ENCODE measurements around the gene DTNA.

DTNA gene

DNA sequence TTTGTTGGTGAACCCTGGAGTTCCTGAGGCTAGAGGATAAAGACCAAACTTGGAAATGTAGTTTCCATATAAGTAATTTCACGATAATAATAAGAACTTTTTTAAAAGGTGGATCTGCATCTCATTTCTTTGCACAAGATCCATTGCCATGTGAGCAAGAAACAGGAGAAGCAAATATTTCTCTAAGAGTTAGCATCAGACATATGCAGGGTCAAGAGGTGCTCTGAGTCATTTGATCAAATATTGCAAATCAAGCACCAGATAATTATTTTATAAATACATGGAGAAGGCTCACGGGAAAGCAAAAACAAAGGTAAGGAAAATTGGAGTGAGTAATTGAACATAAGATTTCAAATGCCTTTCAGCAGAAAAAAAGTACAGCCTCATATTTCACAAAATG is 118.0 kb downstream of the DTNA start:
- DNase-seq, result no peak
- Histone ChIP-seq H3K27me3 (replicated peaks in 2 of 5; ENCODE audit: control insufficient read depth in 4 of 5, insufficient read depth in 5 of 5, low read length in 4 of 5) (no peaks in the 10 kb centered on the region), H3K9me3 (ENCODE audit: control extremely low read depth in 1 of 5, control insufficient read depth in 4 of 5, insufficient read depth in 2 of 5, low read depth in 1 of 5, low read length in 4 of 5) (no peaks in the 10 kb centered on the region), H3K36me3 (ENCODE audit: control insufficient read depth in 4 of 4, insufficient read depth in 4 of 4, low read length in 3 of 4) (no peaks in the 10 kb centered on the region), H3K4me1 (ENCODE audit: control extremely low read depth in 1 of 4, control insufficient read depth in 4 of 4, insufficient read depth in 4 of 4, low read length in 3 of 4) (peaks cover 0 to under 1% (median 0%) of the 10 kb centered on the region in 4 experiments), H3K27ac (ENCODE audit: insufficient read depth in 1 of 2, low read depth in 1 of 2, low read length in 2 of 2, poor library complexity in 1 of 2, severe bottlenecking in 2 of 2) (no peak overlapping the region), H3K4me3 (ENCODE audit: control insufficient read depth in 1 of 7, extremely low read depth in 1 of 7, insufficient read depth in 4 of 7, low read depth in 2 of 7, low read length in 6 of 7) (no peak overlapping the region)
- no CpG with 5 or more reads among the region's 2 CpGs for WGBS (ENCODE audit: insufficient coverage)
- ChIA-PET CTCF (no interaction called here), POLR2A (no interaction called here)

DNA sequence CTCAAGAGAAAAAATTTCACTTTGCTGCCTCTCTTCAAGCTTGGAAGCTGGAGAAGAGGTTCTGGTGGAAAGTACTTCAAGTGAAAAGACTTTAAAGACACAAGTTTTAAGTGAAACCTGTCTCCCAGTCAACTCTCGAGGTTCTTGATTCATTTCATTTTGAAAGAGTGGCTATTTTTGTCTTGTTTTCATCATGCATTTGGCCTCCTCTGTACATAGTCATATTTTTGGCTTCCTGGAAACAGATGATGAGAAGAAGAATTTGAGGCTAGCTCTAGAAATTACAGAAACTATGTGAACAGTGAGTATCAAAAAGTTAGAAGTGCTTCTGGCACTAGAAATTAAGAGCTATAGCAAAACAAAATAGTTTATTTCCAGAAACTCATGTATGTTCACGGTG is 124.8 kb downstream of the DTNA start:
- H3K9me3 ChIP-seq (ENCODE audit: control extremely low read depth in 1 of 5, control insufficient read depth in 4 of 5, insufficient read depth in 2 of 5, low read depth in 1 of 5, low read length in 4 of 5), result peaks cover 0 to 3% (median 0%) of the 10 kb centered on the region in 5 experiments
- no peak overlapping the region for H3K4me3 ChIP-seq (ENCODE audit: control insufficient read depth in 1 of 7, extremely low read depth in 1 of 7, insufficient read depth in 4 of 7, low read depth in 2 of 7, low read length in 6 of 7)
- CTCF ChIA-PET, result no interaction called here
- H3K27me3 ChIP-seq (replicated peaks in 2 of 5; ENCODE audit: control insufficient read depth in 4 of 5, insufficient read depth in 5 of 5, low read length in 4 of 5), result no peaks in the 10 kb centered on the region
- H3K27ac ChIP-seq (ENCODE audit: insufficient read depth in 1 of 2, low read depth in 1 of 2, low read length in 2 of 2, poor library complexity in 1 of 2, severe bottlenecking in 2 of 2), result no peak overlapping the region
- 67% methylated on average over 1 of the region's 2 CpGs for WGBS (ENCODE audit: insufficient coverage)
- peak in 1 of 3 donors; percentile 9 for DNase-seq
- H3K4me1 ChIP-seq (ENCODE audit: control extremely low read depth in 1 of 4, control insufficient read depth in 4 of 4, insufficient read depth in 4 of 4, low read length in 3 of 4), result peaks cover 0 to 4% (median 0%) of the 10 kb centered on the region in 4 experiments
- POLR2A ChIA-PET, result no interaction called here
- H3K36me3 ChIP-seq (ENCODE audit: control insufficient read depth in 4 of 4, insufficient read depth in 4 of 4, low read length in 3 of 4), result no peaks in the 10 kb centered on the region

DNA sequence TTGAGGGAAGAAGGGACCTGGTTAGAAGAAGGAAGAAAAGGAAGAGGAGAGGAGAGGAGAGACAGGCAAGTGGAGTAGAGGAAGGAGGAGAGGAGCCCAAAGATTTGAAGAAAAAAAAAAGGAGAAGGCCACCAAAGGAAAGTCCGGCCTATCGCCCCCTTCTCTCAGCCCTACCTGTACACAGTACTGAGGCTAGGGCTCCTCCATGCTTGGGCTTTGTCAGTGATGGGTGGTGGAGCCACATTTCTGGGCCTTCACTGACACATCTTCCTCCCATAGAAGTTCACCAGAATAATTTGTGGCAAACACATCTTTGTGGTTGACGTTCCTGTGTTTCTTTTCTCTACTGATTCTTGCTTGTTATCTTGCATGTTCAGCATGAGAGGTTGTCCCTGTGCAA is 125.4 kb downstream of the DTNA start:
- WGBS (ENCODE audit: insufficient coverage), result 92% methylated on average over 2 of the region's 3 CpGs
- no peaks in the 10 kb centered on the region for H3K27me3 ChIP-seq (replicated peaks in 2 of 5; ENCODE audit: control insufficient read depth in 4 of 5, insufficient read depth in 5 of 5, low read length in 4 of 5)
- H3K4me1 ChIP-seq (ENCODE audit: control extremely low read depth in 1 of 4, control insufficient read depth in 4 of 4, insufficient read depth in 4 of 4, low read length in 3 of 4), result peaks cover 0 to 4% (median 0%) of the 10 kb centered on the region in 4 experiments
- no peak for DNase-seq
- H3K9me3 ChIP-seq (ENCODE audit: control extremely low read depth in 1 of 5, control insufficient read depth in 4 of 5, insufficient read depth in 2 of 5, low read depth in 1 of 5, low read length in 4 of 5), result peaks cover 0 to 3% (median 0%) of the 10 kb centered on the region in 5 experiments
- H3K4me3 ChIP-seq (ENCODE audit: control insufficient read depth in 1 of 7, extremely low read depth in 1 of 7, insufficient read depth in 4 of 7, low read depth in 2 of 7, low read length in 6 of 7), result no peak overlapping the region
- ChIA-PET CTCF (no interaction called here), POLR2A (no interaction called here)
- H3K27ac ChIP-seq (ENCODE audit: insufficient read depth in 1 of 2, low read depth in 1 of 2, low read length in 2 of 2, poor library complexity in 1 of 2, severe bottlenecking in 2 of 2), result no peak overlapping the region
- H3K36me3 ChIP-seq (ENCODE audit: control insufficient read depth in 4 of 4, insufficient read depth in 4 of 4, low read length in 3 of 4), result no peaks in the 10 kb centered on the region

DNA sequence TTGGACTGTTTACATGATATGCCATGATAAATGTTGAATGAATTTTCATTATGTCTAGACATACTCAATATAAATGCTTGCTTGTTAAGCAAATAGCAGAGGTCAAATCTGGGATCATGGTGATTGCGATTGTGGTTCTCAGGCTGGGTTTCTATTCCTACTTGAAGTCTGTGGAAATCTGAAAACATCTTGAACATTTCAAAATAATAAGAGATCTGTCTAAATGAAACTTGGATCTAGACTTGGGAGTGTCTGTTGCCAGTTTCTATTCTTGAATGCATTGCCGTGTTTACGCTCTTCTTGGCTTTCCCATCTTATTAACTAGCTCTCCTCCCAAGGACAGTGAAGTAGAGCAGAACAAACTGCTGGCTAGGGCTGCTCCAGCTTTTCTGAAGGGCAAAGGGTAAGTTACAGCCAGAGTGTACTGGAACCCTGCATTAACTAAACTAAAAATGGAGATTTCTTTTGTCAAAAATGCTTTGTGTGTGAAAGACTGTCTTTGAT is 127.7 kb downstream of the DTNA start:
- Histone ChIP-seq H3K4me1 (ENCODE audit: control extremely low read depth in 1 of 4, control insufficient read depth in 4 of 4, insufficient read depth in 4 of 4, low read length in 3 of 4) (peaks cover 0 to 4% (median 0%) of the 10 kb centered on the region in 4 experiments), H3K27ac (ENCODE audit: insufficient read depth in 1 of 2, low read depth in 1 of 2, low read length in 2 of 2, poor library complexity in 1 of 2, severe bottlenecking in 2 of 2) (no peak overlapping the region), H3K36me3 (ENCODE audit: control insufficient read depth in 4 of 4, insufficient read depth in 4 of 4, low read length in 3 of 4) (no peaks in the 10 kb centered on the region), H3K9me3 (ENCODE audit: control extremely low read depth in 1 of 5, control insufficient read depth in 4 of 5, insufficient read depth in 2 of 5, low read depth in 1 of 5, low read length in 4 of 5) (peaks cover 0 to 3% (median 0%) of the 10 kb centered on the region in 5 experiments), H3K27me3 (replicated peaks in 2 of 5; ENCODE audit: control insufficient read depth in 4 of 5, insufficient read depth in 5 of 5, low read length in 4 of 5) (no peaks in the 10 kb centered on the region), H3K4me3 (ENCODE audit: control insufficient read depth in 1 of 7, extremely low read depth in 1 of 7, insufficient read depth in 4 of 7, low read depth in 2 of 7, low read length in 6 of 7) (no peak overlapping the region)
- ChIA-PET POLR2A (no interaction called here), CTCF (interaction anchor here (1.0 kb wide), 1 partner anchor 39 kb away, joined by 3 read pairs; no protein-coding TSS in a partner anchor)
- WGBS (ENCODE audit: insufficient coverage), result 96% methylated on average over 3 of the region's 3 CpGs
- DNase-seq, result no peak

DNA sequence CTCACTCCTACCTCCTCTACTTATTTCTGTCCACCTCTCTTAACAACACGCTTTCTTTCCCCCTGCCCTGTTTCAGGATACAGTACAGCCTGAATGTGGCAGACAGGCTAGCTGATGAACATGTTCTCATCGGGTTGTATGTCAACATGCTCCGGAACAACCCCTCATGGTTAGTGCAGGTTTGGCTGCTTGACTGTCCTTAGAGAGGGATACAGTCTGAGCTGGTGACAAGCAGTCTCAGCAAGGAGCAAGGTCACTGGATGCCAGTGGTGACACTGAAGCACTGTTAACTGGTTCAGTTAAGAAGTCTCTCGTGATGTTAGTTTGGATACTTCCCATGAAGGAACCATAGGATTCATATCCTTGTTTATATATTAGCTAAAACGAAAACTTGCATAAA is 128.6 kb downstream of the DTNA start:
- H3K27me3 ChIP-seq (replicated peaks in 2 of 5; ENCODE audit: control insufficient read depth in 4 of 5, insufficient read depth in 5 of 5, low read length in 4 of 5), result no peaks in the 10 kb centered on the region
- no peaks in the 10 kb centered on the region for H3K4me1 ChIP-seq (ENCODE audit: control extremely low read depth in 1 of 4, control insufficient read depth in 4 of 4, insufficient read depth in 4 of 4, low read length in 3 of 4)
- H3K9me3 ChIP-seq (ENCODE audit: control extremely low read depth in 1 of 5, control insufficient read depth in 4 of 5, insufficient read depth in 2 of 5, low read depth in 1 of 5, low read length in 4 of 5), result peaks cover 0 to 3% (median 0%) of the 10 kb centered on the region in 5 experiments
- no peak for DNase-seq
- CTCF ChIA-PET, result interaction anchor here (1.0 kb wide), 1 partner anchor 40 kb away, joined by 3 read pairs; no protein-coding TSS in a partner anchor
- WGBS (ENCODE audit: insufficient coverage), result 95% methylated on average over 4 of the region's 5 CpGs
- H3K4me3 ChIP-seq (ENCODE audit: control insufficient read depth in 1 of 7, extremely low read depth in 1 of 7, insufficient read depth in 4 of 7, low read depth in 2 of 7, low read length in 6 of 7), result no peak overlapping the region
- H3K27ac ChIP-seq (ENCODE audit: insufficient read depth in 1 of 2, low read depth in 1 of 2, low read length in 2 of 2, poor library complexity in 1 of 2, severe bottlenecking in 2 of 2), result no peak overlapping the region
- H3K36me3 ChIP-seq (ENCODE audit: control insufficient read depth in 4 of 4, insufficient read depth in 4 of 4, low read length in 3 of 4), result no peaks in the 10 kb centered on the region
- POLR2A ChIA-PET, result no interaction called here

DNA sequence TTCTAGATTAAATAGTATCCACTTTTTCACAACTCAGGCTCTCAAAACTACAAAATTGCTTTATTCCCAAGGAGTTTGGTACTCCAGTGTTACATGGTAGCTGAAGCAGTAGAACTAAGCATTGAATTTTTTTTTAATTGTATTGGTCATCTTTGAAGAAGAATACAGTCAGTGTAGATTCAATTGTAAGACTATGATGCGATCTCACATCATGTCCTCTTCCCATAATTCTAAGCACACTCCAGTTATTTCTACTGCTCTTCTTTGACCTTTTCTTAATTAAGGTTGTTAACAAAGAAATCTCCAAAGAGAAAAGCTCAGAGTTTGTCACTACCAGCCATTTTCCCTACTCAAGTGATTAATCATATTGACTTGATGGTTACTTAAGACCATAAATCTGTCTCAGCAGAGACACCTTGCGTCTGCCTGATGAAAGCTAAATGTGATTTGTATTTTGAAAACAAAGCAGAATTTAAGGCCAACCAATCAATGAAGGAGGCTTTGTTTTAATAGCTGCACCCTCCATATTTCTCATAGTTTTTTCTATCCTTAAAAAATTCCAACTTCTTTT is 130.2 kb downstream of the DTNA start:
- Histone ChIP-seq H3K36me3 (ENCODE audit: control insufficient read depth in 4 of 4, insufficient read depth in 4 of 4, low read length in 3 of 4) (no peaks in the 10 kb centered on the region), H3K27me3 (replicated peaks in 2 of 5; ENCODE audit: control insufficient read depth in 4 of 5, insufficient read depth in 5 of 5, low read length in 4 of 5) (no peaks in the 10 kb centered on the region), H3K4me1 (ENCODE audit: control extremely low read depth in 1 of 4, control insufficient read depth in 4 of 4, insufficient read depth in 4 of 4, low read length in 3 of 4) (peaks cover 0 to 8% (median 0%) of the 10 kb centered on the region in 4 experiments), H3K4me3 (ENCODE audit: control insufficient read depth in 1 of 7, extremely low read depth in 1 of 7, insufficient read depth in 4 of 7, low read depth in 2 of 7, low read length in 6 of 7) (no peak overlapping the region), H3K27ac (ENCODE audit: insufficient read depth in 1 of 2, low read depth in 1 of 2, low read length in 2 of 2, poor library complexity in 1 of 2, severe bottlenecking in 2 of 2) (no peak overlapping the region), H3K9me3 (ENCODE audit: control extremely low read depth in 1 of 5, control insufficient read depth in 4 of 5, insufficient read depth in 2 of 5, low read depth in 1 of 5, low read length in 4 of 5) (no peaks in the 10 kb centered on the region)
- DNase-seq, result no peak
- WGBS (ENCODE audit: insufficient coverage), result no CpG with 5 or more reads among the region's 2 CpGs
- ChIA-PET POLR2A (interaction anchor here (0.5 kb wide), 1 partner anchor 502 kb away, joined by 3 read pairs; no protein-coding TSS in a partner anchor), CTCF (interaction anchor here (1.1 to 2.1 kb wide), 2 partner anchors 9 to 32 kb away, joined by 3 to 7 read pairs; no protein-coding TSS in a partner anchor)

DNA sequence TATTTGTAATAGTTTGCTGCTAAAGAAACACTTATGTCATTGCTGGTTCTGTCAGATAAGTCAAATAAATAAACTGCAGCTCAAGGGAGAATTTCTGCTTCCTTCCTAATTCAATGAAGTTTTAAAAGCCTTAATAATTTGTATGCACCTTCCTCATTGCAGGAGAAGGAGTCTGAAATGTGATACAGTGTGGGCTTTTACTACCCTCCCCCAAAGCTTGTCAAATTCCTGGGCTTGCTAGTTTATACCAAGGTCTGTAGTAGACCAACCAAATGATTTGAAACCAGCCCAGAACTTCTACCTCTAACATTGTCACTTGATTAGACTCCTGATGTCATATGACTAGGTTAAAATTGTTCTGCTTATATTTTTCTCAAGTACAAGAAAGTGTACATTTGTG is 131.8 kb downstream of the DTNA start:
- Histone ChIP-seq H3K36me3 (ENCODE audit: control insufficient read depth in 4 of 4, insufficient read depth in 4 of 4, low read length in 3 of 4) (no peaks in the 10 kb centered on the region), H3K9me3 (ENCODE audit: control extremely low read depth in 1 of 5, control insufficient read depth in 4 of 5, insufficient read depth in 2 of 5, low read depth in 1 of 5, low read length in 4 of 5) (no peaks in the 10 kb centered on the region), H3K27ac (ENCODE audit: insufficient read depth in 1 of 2, low read depth in 1 of 2, low read length in 2 of 2, poor library complexity in 1 of 2, severe bottlenecking in 2 of 2) (no peak overlapping the region), H3K4me3 (ENCODE audit: control insufficient read depth in 1 of 7, extremely low read depth in 1 of 7, insufficient read depth in 4 of 7, low read depth in 2 of 7, low read length in 6 of 7) (no peak overlapping the region), H3K27me3 (replicated peaks in 2 of 5; ENCODE audit: control insufficient read depth in 4 of 5, insufficient read depth in 5 of 5, low read length in 4 of 5) (no peaks in the 10 kb centered on the region), H3K4me1 (ENCODE audit: control extremely low read depth in 1 of 4, control insufficient read depth in 4 of 4, insufficient read depth in 4 of 4, low read length in 3 of 4) (peaks cover 0 to 8% (median 0%) of the 10 kb centered on the region in 4 experiments)
- CTCF ChIA-PET, result interaction anchor here (1.2 to 2.1 kb wide), 2 partner anchors 10 to 17 kb away, joined by 3 to 7 read pairs; no protein-coding TSS in a partner anchor
- DNase-seq, result no peak
- POLR2A ChIA-PET, result no interaction called here

Data from common myeloid progenitor, CD34-positive (primary cell).